Sigmoid colon (tissue), 7 donors: ENCODE results near the gene PDE4D. TPM values are rescaled to one million over a fixed set of nuclear protein-coding genes. Genes with fewer than 3 reads are reported as not detected.
A peak's percentile ranks its signal among the peaks of the same experiment; 100 is the strongest.

ENCODE experiments used
- DNase-seq: peaks from one replicate; pipeline ENCODE4 v3.0.0-alpha.2; 2019
- H3K27ac ChIP-seq, 4 donors: fragments of 200-600 bp; sonication (generic); one replicate each; pipeline ENCODE4 v1.5.1; 2016 to 2019; ENCODE audit warnings: mild to moderate bottlenecking in 1 of 4
- H3K27me3 ChIP-seq, 3 donors: fragments of 200-600 bp; sonication (generic); one replicate each; pipeline ENCODE4 v1.5.1; 2019; ENCODE audit warnings: mild to moderate bottlenecking in 1 of 3
- H3K36me3 ChIP-seq, 4 donors: fragments of 200-600 bp; sonication (generic); one replicate each; pipeline ENCODE4 v1.5.1; 2016 to 2019
- H3K4me1 ChIP-seq, 4 donors: fragments of 200-600 bp; sonication (generic); one replicate each; pipeline ENCODE4 v1.5.1; 2017 to 2019
- H3K4me3 ChIP-seq, 4 donors: fragments of 200-600 bp; sonication (generic); one replicate each; pipeline ENCODE4 v1.5.1; 2017 to 2019; ENCODE audit warnings: mild to moderate bottlenecking in 2 of 4, moderate library complexity in 1 of 4
- H3K9me3 ChIP-seq, 4 donors: fragments of 200-600 bp in 3 of 4; sonication (generic) in 3 of 4; one replicate each; pipeline versions ENCODE4 v1.5.1 to v1.6.1; 2013 to 2019
- EP300 ChIP-seq, 4 donors: sonication (generic); formaldehyde crosslinking; IDR thresholded peaks; one replicate each; pipeline ENCODE4 v1.6.1; 2017; ENCODE audit warnings: antibody characterized with exemption in 4 of 4
- POLR2A ChIP-seq, 2 donors: fragments of 450-650 bp; IDR thresholded peaks; one replicate each; pipeline ENCODE4 v1.6.1; 2016; ENCODE audit warnings: antibody characterized with exemption in 2 of 2, mild to moderate bottlenecking in 2 of 2, moderate library complexity in 2 of 2
- POLR2AphosphoS5 ChIP-seq, 4 donors: sonication (generic); formaldehyde crosslinking; IDR thresholded peaks; one replicate each; pipeline ENCODE4 v1.6.1; 2017; ENCODE audit warnings: antibody characterized with exemption in 4 of 4
- WGBS, 2 donors: extraction: QIAGEN DNeasy Blood & Tissue Kit; methylation state at CpG; one replicate each; pipeline ENCODE4 v1.1.7; 2013; 5-methylcytosine and 5-hydroxymethylcytosine counted together
- intact Hi-C: fragments of 100-400 bp; cut with DNase I; formaldehyde crosslinking; loops from one replicate; pipeline ENCODE4 v1.15.1; 2023
- polyA plus RNA-seq, 3 donors: library from polyadenylated mRNA; stranded (reverse); fragments of 200-250 nt; gene quantifications; one replicate each; pipeline ENCODE4 v1.2.3, GENCODE V29; 2013
- total RNA-seq, 4 donors: library from RNA; depleted of rRNA; stranded (reverse); fragments of >200 nt; gene quantifications; one replicate each; pipeline ENCODE4 v1.1.0, GENCODE V29; 2016
- TF ChIP-seq, protein P1 (sequence below), 4 experiments: fragments of 450-650 bp in 3 of 4; fragments of 200-600 bp in 1 of 4; IDR thresholded peaks; one replicate each; pipeline ENCODE4 v1.5.1; 2016 to 2019; ENCODE audit warnings: antibody characterized with exemption in 4 of 4, mild to moderate bottlenecking in 3 of 4, moderate library complexity in 2 of 4
- donor health status: healthy with polysubstance abuse.
- donor health status: Bipolar disorder and iron deficiency.
- donor health status: healthy.

The PDE4D gene
- total and polyA plus RNA-seq, 7 donors, result 6.0 to 289 (median 169) TPM

GRCh38 chr5:59036274-59036961 lies 857.1 kb downstream of the PDE4D start:
- intact Hi-C loops, result loop anchor here (5.0 to 10.0 kb wide), 3 partner anchors 51 to 328 kb away; no protein-coding TSS in a partner anchor
- Histone ChIP-seq H3K4me1 (peaks cover 0 to 79% (median 56%) of the 10 kb centered on the region in 4 donors), H3K27ac (peak overlapping the region; percentile 49 to 91 (median 86)), H3K4me3 (peak overlapping the region in 2 of 4 donors; percentile 72 to 75), H3K27me3 (no peaks in the 10 kb centered on the region), H3K36me3 (no peaks in the 10 kb centered on the region), H3K9me3 (no peaks in the 10 kb centered on the region)
- DNase-seq, result peak; percentile 75
- TF ChIP-seq EP300 (IDR thresholded peaks at IDR 0.05) (peak in 2 of 4 donors; percentile 44 to 78), POLR2AphosphoS5 (IDR thresholded peaks at IDR 0.05) (peak; percentile 13 to 87 (median 58))
- TF ChIP-seq, protein P1, sequence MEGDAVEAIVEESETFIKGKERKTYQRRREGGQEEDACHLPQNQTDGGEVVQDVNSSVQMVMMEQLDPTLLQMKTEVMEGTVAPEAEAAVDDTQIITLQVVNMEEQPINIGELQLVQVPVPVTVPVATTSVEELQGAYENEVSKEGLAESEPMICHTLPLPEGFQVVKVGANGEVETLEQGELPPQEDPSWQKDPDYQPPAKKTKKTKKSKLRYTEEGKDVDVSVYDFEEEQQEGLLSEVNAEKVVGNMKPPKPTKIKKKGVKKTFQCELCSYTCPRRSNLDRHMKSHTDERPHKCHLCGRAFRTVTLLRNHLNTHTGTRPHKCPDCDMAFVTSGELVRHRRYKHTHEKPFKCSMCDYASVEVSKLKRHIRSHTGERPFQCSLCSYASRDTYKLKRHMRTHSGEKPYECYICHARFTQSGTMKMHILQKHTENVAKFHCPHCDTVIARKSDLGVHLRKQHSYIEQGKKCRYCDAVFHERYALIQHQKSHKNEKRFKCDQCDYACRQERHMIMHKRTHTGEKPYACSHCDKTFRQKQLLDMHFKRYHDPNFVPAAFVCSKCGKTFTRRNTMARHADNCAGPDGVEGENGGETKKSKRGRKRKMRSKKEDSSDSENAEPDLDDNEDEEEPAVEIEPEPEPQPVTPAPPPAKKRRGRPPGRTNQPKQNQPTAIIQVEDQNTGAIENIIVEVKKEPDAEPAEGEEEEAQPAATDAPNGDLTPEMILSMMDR (IDR thresholded peaks at IDR 0.05), result no peak
- 43 to 48% methylated on average over 4 of the region's 4 CpGs for WGBS, 2 donors

DNA sequence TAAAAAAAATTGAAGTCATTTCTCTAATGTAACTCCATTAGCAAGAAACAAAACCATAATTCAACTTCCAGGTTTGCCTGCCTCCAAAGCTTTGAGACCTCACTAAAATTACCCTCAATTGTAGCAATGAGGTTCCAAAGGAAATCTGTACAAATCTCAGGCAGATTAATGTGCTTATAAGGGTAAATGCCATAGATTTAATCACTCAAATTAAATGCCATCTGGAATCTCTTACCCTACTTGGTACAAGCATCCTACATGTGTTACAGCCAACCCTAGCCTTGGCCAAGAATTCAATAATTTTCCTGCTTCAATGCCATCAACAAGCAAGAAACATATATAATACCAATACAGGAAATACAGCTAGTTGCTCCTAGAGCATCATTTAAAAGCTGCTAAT lies 857.8 kb downstream of the PDE4D start:
- intact Hi-C loops, result loop anchor here (5.0 to 10.0 kb wide), 3 partner anchors 52 to 329 kb away; no protein-coding TSS in a partner anchor
- Histone ChIP-seq H3K27ac (peak overlapping the region; percentile 49 to 91 (median 86)), H3K36me3 (no peaks in the 10 kb centered on the region), H3K4me3 (peak overlapping the region in 2 of 4 donors; percentile 22 to 72), H3K27me3 (no peaks in the 10 kb centered on the region), H3K4me1 (peaks cover 0 to 72% (median 53%) of the 10 kb centered on the region in 4 donors), H3K9me3 (no peaks in the 10 kb centered on the region)
- no peak for TF ChIP-seq EP300 (IDR thresholded peaks at IDR 0.05)
- TF ChIP-seq, protein P1 (IDR thresholded peaks at IDR 0.05), result no peak
- no peak for TF ChIP-seq POLR2AphosphoS5 (IDR thresholded peaks at IDR 0.05)
- no peak for TF ChIP-seq POLR2A (IDR thresholded peaks at IDR 0.05)
- DNase-seq, result no peak

- Histone ChIP-seq H3K27ac (peak overlapping the region in 3 of 4 donors; percentile 83 to 91 (median 89)), H3K27me3 (no peaks in the 10 kb centered on the region), H3K9me3 (no peaks in the 10 kb centered on the region), H3K4me3 (no peak overlapping the region), H3K36me3 (no peaks in the 10 kb centered on the region), H3K4me1 (peaks cover 0 to 65% (median 44%) of the 10 kb centered on the region in 4 donors)
- TF ChIP-seq, protein P1 (IDR thresholded peaks at IDR 0.05), result peak in 3 of 4 experiments; percentile 43 to 52 (median 48)
- TF ChIP-seq POLR2A (IDR thresholded peaks at IDR 0.05), result no peak
- WGBS, 2 donors, result 65 to 70% methylated on average over 3 of the region's 3 CpGs
- intact Hi-C loops, result loop anchor here (5.0 to 10.0 kb wide), 3 partner anchors 53 to 330 kb away; no protein-coding TSS in a partner anchor
- no peak for DNase-seq
Observed at GRCh38 chr5:59034498-59035186, 858.9 kb downstream of the PDE4D start.

GRCh38 chr5:59027145-59027907 lies 866.2 kb downstream of the PDE4D start:
- WGBS, 2 donors, result 94 to 95% methylated on average over 6 of the region's 6 CpGs
- no peaks in the 10 kb centered on the region for H3K27me3 ChIP-seq
- DNase-seq, result no peak
- no peak for TF ChIP-seq POLR2AphosphoS5 (IDR thresholded peaks at IDR 0.05)
- TF ChIP-seq POLR2A (IDR thresholded peaks at IDR 0.05), result no peak
- no peak for TF ChIP-seq EP300 (IDR thresholded peaks at IDR 0.05)
- TF ChIP-seq, protein P1 (IDR thresholded peaks at IDR 0.05), result no peak
- H3K4me3 ChIP-seq, result no peak overlapping the region
- intact Hi-C loops, result loop anchor here (5.0 kb wide), 1 partner anchor 750 kb away; no protein-coding TSS in a partner anchor
- H3K36me3 ChIP-seq, result no peaks in the 10 kb centered on the region
- H3K9me3 ChIP-seq, result no peaks in the 10 kb centered on the region
- H3K27ac ChIP-seq, result peak overlapping the region in 3 of 4 donors; percentile 59 to 77 (median 75)
- peaks cover 0 to 36% (median 24%) of the 10 kb centered on the region in 4 donors for H3K4me1 ChIP-seq
